ENCODE measurements around the gene POGZ. TPM values are rescaled to one million over a fixed set of nuclear protein-coding genes. Genes with fewer than 3 reads are reported as not detected.

The POGZ gene
- total RNA-seq, 1 experiment from 2014 or later: 80.6 TPM

DNA sequence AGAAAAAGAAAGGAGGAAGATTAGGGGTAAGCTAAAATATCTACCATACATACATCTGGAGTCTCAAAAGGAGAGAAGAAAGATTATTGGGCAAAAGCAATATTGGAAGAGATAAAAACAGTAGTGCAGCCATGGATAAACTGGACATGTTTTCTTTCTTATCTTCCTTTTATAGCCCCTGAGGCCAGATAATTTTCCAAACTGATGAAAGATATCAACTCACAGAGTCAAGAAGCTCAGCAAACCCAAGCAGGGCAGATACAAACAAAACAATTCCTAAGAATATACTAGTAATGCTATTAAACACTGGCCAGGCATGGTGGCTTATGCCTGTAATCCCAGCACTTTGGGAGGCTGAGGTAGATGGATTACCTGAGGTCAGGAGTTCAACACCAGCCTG, 65.7 kb downstream of the POGZ start:
- H3K4me1 ChIP-seq (ENCODE audit: control insufficient read depth in 1 of 2, insufficient read depth in 2 of 2, low read length in 2 of 2): peaks cover 0 to 8% of the 10 kb centered on the region in 2 experiments; a peak in 2 of 4 replicates
- H3K4me3 ChIP-seq (replicated peaks in 1 of 2; ENCODE audit: low read depth in 1 of 2, low read length in 2 of 2): no peak overlapping the region
- RAD21 ChIA-PET (ENCODE audit: low non-redundant PET in 1 of 2, low total read pairs in 2 of 2, uncharacterized antibody in 2 of 2, unreplicated experiment in 2 of 2): no interaction called here
- no peak overlapping the region for H3K27ac ChIP-seq (ENCODE audit: low read depth, low read length)
- H3K9ac ChIP-seq (ENCODE audit: low read length): no peak overlapping the region
- H3K36me3 ChIP-seq (ENCODE audit: control insufficient read depth in 1 of 2, insufficient read depth in 2 of 2, low read length in 2 of 2): no peaks in the 10 kb centered on the region
- H3K27me3 ChIP-seq (ENCODE audit: insufficient read depth, low read length): no peaks in the 10 kb centered on the region
- H3K9me2 ChIP-seq (ENCODE audit: insufficient read depth): no peaks in the 10 kb centered on the region
- H2AFZ ChIP-seq (ENCODE audit: low read depth, low read length, poor library complexity, severe bottlenecking): no peak overlapping the region
- H3K79me2 ChIP-seq (ENCODE audit: insufficient read depth, low read length): no peaks in the 10 kb centered on the region
- POLR2A ChIA-PET: no interaction called here
- no peak overlapping the region for H3K4me2 ChIP-seq (ENCODE audit: low read length)
- no peak for TF ChIP-seq TCF7L2 (IDR thresholded peaks at IDR 0.05; ENCODE audit: borderline replicate concordance, extremely low read depth, insufficient read depth, insufficient read length)
- no peak for TF ChIP-seq SIN3A (IDR thresholded peaks at IDR 0.05; ENCODE audit: low read depth)
- TF ChIP-seq, protein P1, sequence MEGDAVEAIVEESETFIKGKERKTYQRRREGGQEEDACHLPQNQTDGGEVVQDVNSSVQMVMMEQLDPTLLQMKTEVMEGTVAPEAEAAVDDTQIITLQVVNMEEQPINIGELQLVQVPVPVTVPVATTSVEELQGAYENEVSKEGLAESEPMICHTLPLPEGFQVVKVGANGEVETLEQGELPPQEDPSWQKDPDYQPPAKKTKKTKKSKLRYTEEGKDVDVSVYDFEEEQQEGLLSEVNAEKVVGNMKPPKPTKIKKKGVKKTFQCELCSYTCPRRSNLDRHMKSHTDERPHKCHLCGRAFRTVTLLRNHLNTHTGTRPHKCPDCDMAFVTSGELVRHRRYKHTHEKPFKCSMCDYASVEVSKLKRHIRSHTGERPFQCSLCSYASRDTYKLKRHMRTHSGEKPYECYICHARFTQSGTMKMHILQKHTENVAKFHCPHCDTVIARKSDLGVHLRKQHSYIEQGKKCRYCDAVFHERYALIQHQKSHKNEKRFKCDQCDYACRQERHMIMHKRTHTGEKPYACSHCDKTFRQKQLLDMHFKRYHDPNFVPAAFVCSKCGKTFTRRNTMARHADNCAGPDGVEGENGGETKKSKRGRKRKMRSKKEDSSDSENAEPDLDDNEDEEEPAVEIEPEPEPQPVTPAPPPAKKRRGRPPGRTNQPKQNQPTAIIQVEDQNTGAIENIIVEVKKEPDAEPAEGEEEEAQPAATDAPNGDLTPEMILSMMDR (IDR thresholded peaks at IDR 0.05 in 2 of 3, conservative IDR thresholded peaks at IDR 0.05 in 1 of 3; ENCODE audit: borderline replicate concordance in 1 of 3, insufficient read depth in 1 of 3, low read depth in 2 of 3, low read length in 2 of 3): no peak
- TF ChIP-seq POLR2A (IDR thresholded peaks at IDR 0.05; ENCODE audit: borderline replicate concordance, extremely low read depth, insufficient read depth, insufficient read length): no peak
- no peak for TF ChIP-seq EZH2phosphoT487 (IDR thresholded peaks at IDR 0.05; ENCODE audit: borderline replicate concordance)
- TF ChIP-seq JUND (IDR thresholded peaks at IDR 0.05): no peak
- no peak for TF ChIP-seq EZH2 (IDR thresholded peaks at IDR 0.05)
- TF ChIP-seq SRF (IDR thresholded peaks at IDR 0.05; ENCODE audit: low read depth): no peak
- TF ChIP-seq ZNF274 (IDR thresholded peaks at IDR 0.05; ENCODE audit: low read depth, low read length): no peak
- TF ChIP-seq RAD21 (IDR thresholded peaks at IDR 0.05; ENCODE audit: low read depth): no peak
- TF ChIP-seq, protein P2, sequence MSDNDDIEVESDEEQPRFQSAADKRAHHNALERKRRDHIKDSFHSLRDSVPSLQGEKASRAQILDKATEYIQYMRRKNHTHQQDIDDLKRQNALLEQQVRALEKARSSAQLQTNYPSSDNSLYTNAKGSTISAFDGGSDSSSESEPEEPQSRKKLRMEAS (IDR thresholded peaks at IDR 0.05): no peak
- TF ChIP-seq CBX3 (IDR thresholded peaks at IDR 0.05; ENCODE audit: low read depth): no peak
- TF ChIP-seq POLR2AphosphoS5 (IDR thresholded peaks at IDR 0.05; ENCODE audit: low read depth, low read length): no peak
- no peak for TF ChIP-seq CEBPB (IDR thresholded peaks at IDR 0.05; ENCODE audit: low read depth)
- TF ChIP-seq ZFX (IDR thresholded peaks at IDR 0.05): no peak
- TF ChIP-seq ELF1 (IDR thresholded peaks at IDR 0.05; ENCODE audit: borderline replicate concordance, low read depth): no peak
- no peak for ATAC-seq
- intact Hi-C loops (cut with micrococcal nuclease): no loop called here
- no TSS peak for BruUV-seq (replicated peaks)
- no peak for DNase-seq (ENCODE audit: low read depth, low spot score)
- no peaks in the 10 kb centered on the region for H4K20me1 ChIP-seq (ENCODE audit: insufficient read depth)
- H3K9me3 ChIP-seq (ENCODE audit: control insufficient read depth in 1 of 2, insufficient read depth in 1 of 2, low read depth in 1 of 2, low read length in 2 of 2): no peaks in the 10 kb centered on the region
- CTCF ChIA-PET: no interaction called here

Data from HCT116 (cell line).